HG02798 (cell line): ENCODE measurements around the gene DDX41.
"Not testable (repeated sequence)": the region's sequence is repeated elsewhere in the genome, so short reads cannot be mapped to it uniquely, and the experiment has no call there.

Experiments used
- ATAC-seq: cut with Tn5 transposase; IDR thresholded peaks from one replicate; pipeline ENCODE4 v1.9.1; 2021; ENCODE audit warnings: mild to moderate bottlenecking; ENCODE audit not compliant: unreplicated experiment, poor library complexity

The DDX41 gene

GRCh38 chr5:177487144-177487543 lies 29.6 kb downstream of the DDX41 start:
- ATAC-seq: no peak

- ATAC-seq: no peak
Measured at GRCh38 chr5:177486256-177486655, 30.5 kb downstream of the DDX41 start.

GRCh38 chr5:177485753-177486152 lies 31.0 kb downstream of the DDX41 start:
- not testable (repeated sequence) for ATAC-seq

GRCh38 chr5:177484902-177485549 lies 31.7 kb downstream of the DDX41 start:
- ATAC-seq: no peak

GRCh38 chr5:177483994-177484901 lies 32.5 kb downstream of the DDX41 start:
- no peak for ATAC-seq

- no peak for ATAC-seq
Measured at GRCh38 chr5:177483042-177483441, 33.7 kb downstream of the DDX41 start.

GRCh38 chr5:177482359-177482795 lies 34.4 kb downstream of the DDX41 start:
- no peak for ATAC-seq

GRCh38 chr5:177479774-177480173 lies 37.0 kb downstream of the DDX41 start:
- no peak for ATAC-seq

- ATAC-seq: no peak
Measured at GRCh38 chr5:177478711-177479646, 37.8 kb downstream of the DDX41 start.

GRCh38 chr5:177477701-177478477 lies 38.9 kb downstream of the DDX41 start:
- ATAC-seq: no peak

- no peak for ATAC-seq
Measured at GRCh38 chr5:177476531-177477233, 40.1 kb downstream of the DDX41 start.

- no peak for ATAC-seq
Measured at GRCh38 chr5:177475563-177476427, 41.0 kb downstream of the DDX41 start.

GRCh38 chr5:177474846-177475562 lies 41.8 kb downstream of the DDX41 start:
- ATAC-seq: no peak

GRCh38 chr5:177474002-177474476 lies 42.7 kb downstream of the DDX41 start:
- ATAC-seq: no peak

- peak; percentile 35 for ATAC-seq
Measured at GRCh38 chr5:177473443-177474001, 43.2 kb downstream of the DDX41 start, which contains the start of gene DBN1. Gene DBN1 (minus strand): TSS chr5:177473634. CDS start chr5:177473521, 113 bp downstream.

- peak; percentile 39 for ATAC-seq
Measured at GRCh38 chr5:177472460-177473442, 44.0 kb downstream of the DDX41 start.
